ENCODE measurements around the gene ZYG11A.

DNA sequence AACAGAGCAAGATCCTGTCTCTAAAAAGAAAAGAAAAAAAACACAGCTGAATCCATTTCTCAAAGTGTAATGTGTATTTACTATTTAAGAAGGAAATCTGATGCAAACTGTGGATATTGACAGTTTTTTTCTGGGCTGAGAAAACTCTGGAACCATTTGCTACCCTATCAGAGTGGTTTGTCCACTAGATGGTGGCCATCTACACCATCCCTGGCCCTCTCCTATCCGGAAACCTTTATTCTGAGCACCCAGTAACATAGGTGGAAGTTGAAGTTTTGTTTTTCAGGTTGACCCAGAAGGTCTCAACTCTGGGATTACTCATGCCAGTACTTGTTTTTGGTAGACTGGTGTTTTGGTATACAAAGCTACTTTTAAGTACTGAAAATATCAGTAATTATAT lies 58.8 kb downstream of the ZYG11A start:
- TF ChIP-seq, protein P1, sequence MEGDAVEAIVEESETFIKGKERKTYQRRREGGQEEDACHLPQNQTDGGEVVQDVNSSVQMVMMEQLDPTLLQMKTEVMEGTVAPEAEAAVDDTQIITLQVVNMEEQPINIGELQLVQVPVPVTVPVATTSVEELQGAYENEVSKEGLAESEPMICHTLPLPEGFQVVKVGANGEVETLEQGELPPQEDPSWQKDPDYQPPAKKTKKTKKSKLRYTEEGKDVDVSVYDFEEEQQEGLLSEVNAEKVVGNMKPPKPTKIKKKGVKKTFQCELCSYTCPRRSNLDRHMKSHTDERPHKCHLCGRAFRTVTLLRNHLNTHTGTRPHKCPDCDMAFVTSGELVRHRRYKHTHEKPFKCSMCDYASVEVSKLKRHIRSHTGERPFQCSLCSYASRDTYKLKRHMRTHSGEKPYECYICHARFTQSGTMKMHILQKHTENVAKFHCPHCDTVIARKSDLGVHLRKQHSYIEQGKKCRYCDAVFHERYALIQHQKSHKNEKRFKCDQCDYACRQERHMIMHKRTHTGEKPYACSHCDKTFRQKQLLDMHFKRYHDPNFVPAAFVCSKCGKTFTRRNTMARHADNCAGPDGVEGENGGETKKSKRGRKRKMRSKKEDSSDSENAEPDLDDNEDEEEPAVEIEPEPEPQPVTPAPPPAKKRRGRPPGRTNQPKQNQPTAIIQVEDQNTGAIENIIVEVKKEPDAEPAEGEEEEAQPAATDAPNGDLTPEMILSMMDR (conservative IDR thresholded peaks at IDR 0.05 in 1 of 2, IDR thresholded peaks at IDR 0.05 in 1 of 2; ENCODE audit: low read depth in 1 of 2, low read length in 2 of 2): peak in 1 of 2 donors; percentile 21
- TF ChIP-seq EZH2 (IDR thresholded peaks at IDR 0.05; ENCODE audit: low read length, missing control alignments): no peak
